Neural cell (in vitro differentiated cells): ENCODE results near the gene IGF2R. TPM values are rescaled to one million over a fixed set of nuclear protein-coding genes. Genes with fewer than 3 reads are reported as not detected.

Experiments used
- H2AFZ ChIP-seq: fragments of 200-600, 300-800 bp; sonication (generic), shearing (Covaris generic); 2 replicates; pipeline ENCODE4 v1.6.0; 2014; ENCODE audit warnings: low read depth, mild to moderate bottlenecking, antibody characterized with exemption, low read length, moderate library complexity
- H3F3A ChIP-seq: fragments of 200-600 bp; shearing (Covaris generic); 2 replicates; pipeline ENCODE4 v1.6.1; 2016; ENCODE audit warnings: mild to moderate bottlenecking, moderate library complexity, mixed read lengths, antibody characterized with exemption, low read length; ENCODE audit not compliant: insufficient read depth, poor library complexity, severe bottlenecking
- H3K27ac ChIP-seq: fragments of 200-600, 300-800 bp; sonication (generic), shearing (Covaris generic); 2 replicates; pipeline ENCODE4 v1.5.1; 2014; ENCODE audit warnings: mild to moderate bottlenecking, low read length, moderate library complexity
- H3K27me3 ChIP-seq: fragments of 300-800, 200-600 bp; sonication (generic), shearing (Covaris generic); 2 replicates; pipeline ENCODE4 v1.6.0; 2014; ENCODE audit warnings: mild to moderate bottlenecking, low read depth, low read length, moderate library complexity; ENCODE audit not compliant: insufficient read depth
- H3K36me3 ChIP-seq: fragments of 300-800, 200-600 bp; sonication (generic), shearing (Covaris generic); 2 replicates; pipeline ENCODE4 v1.5.1; 2014; ENCODE audit warnings: mild to moderate bottlenecking, antibody characterized with exemption, low read length, moderate library complexity; ENCODE audit not compliant: insufficient read depth
- H3K4me2 ChIP-seq: fragments of 300-800, 200-600 bp; sonication (generic), shearing (Covaris generic); 2 replicates; pipeline ENCODE4 v1.6.0; 2014; ENCODE audit warnings: mild to moderate bottlenecking, low read length
- H3K4me3 ChIP-seq: fragments of 300-800, 200-600 bp; sonication (generic), shearing (Covaris generic); 2 replicates; pipeline ENCODE4 v1.5.1; 2014; ENCODE audit warnings: mild to moderate bottlenecking, low read length, moderate library complexity
- H3K79me2 ChIP-seq: fragments of 200-600 bp; shearing (Covaris generic); replicated peaks from 2 replicates; pipeline ENCODE4 v1.6.0; 2014; ENCODE audit warnings: mild to moderate bottlenecking, low read length, moderate library complexity; ENCODE audit not compliant: insufficient read depth
- H3K9ac ChIP-seq: fragments of 300-800, 200-600 bp; sonication (generic), shearing (Covaris generic); 2 replicates; pipeline ENCODE4 v1.6.1; 2016; ENCODE audit warnings: mild to moderate bottlenecking, low read length, mixed read lengths
- H3K9me2 ChIP-seq: fragments of 200-600 bp; shearing (Covaris generic); 2 replicates; pipeline ENCODE4 v1.6.1; 2016; ENCODE audit warnings: mild to moderate bottlenecking, low read length, mixed read lengths; ENCODE audit not compliant: insufficient read depth
- H3K9me3 ChIP-seq: fragments of 200-600, 300-800 bp; sonication (generic), shearing (Covaris generic); 2 replicates; pipeline ENCODE4 v1.6.1; 2016; ENCODE audit warnings: mild to moderate bottlenecking, mixed run types, low read length, moderate library complexity, mixed read lengths
- H4K20me1 ChIP-seq: fragments of 200-600 bp; shearing (Covaris generic); 2 replicates; pipeline ENCODE4 v1.6.1; 2016; ENCODE audit warnings: mild to moderate bottlenecking, mixed run types; ENCODE audit not compliant: insufficient read depth
- CTCF ChIP-seq: fragments of 450-650 bp; IDR thresholded peaks from 2 replicates; pipeline ENCODE4 v1.5.1; 2014; ENCODE audit warnings: antibody characterized with exemption, mild to moderate bottlenecking, moderate library complexity; ENCODE audit not compliant: poor library complexity, severe bottlenecking
- EP300 ChIP-seq: fragments of 450-650 bp; conservative IDR thresholded peaks from 2 replicates; pipeline ENCODE4 v1.6.1; 2014; ENCODE audit warnings: antibody characterized with exemption, mild to moderate bottlenecking, moderate library complexity; ENCODE audit not compliant: poor library complexity, severe bottlenecking
- EZH2 ChIP-seq: fragments of 200-600, 300-800 bp; shearing (Covaris generic), sonication (generic); IDR thresholded peaks from 2 replicates; pipeline ENCODE4 v1.6.1; 2014; ENCODE audit warnings: antibody characterized with exemption, low read length, borderline replicate concordance, mild to moderate bottlenecking; ENCODE audit not compliant: insufficient read depth, poor library complexity, severe bottlenecking
- MXI1 ChIP-seq: fragments of 450-650 bp; conservative IDR thresholded peaks from 2 replicates; pipeline ENCODE4 v1.6.1; 2014; ENCODE audit warnings: antibody characterized with exemption, mild to moderate bottlenecking; ENCODE audit not compliant: poor library complexity, severe bottlenecking
- POLR2AphosphoS5 ChIP-seq: IDR thresholded peaks from 2 replicates; pipeline ENCODE4 v1.6.1; 2012
- RAD21 ChIP-seq: fragments of 450-650 bp; conservative IDR thresholded peaks from 2 replicates; pipeline ENCODE4 v1.6.1; 2014; ENCODE audit warnings: antibody characterized with exemption, mild to moderate bottlenecking, moderate library complexity
- REST ChIP-seq: IDR thresholded peaks from 2 replicates; pipeline ENCODE4 v1.6.1; 2012; ENCODE audit warnings: borderline replicate concordance
- SMC3 ChIP-seq: fragments of 450-650 bp; conservative IDR thresholded peaks from 2 replicates; pipeline ENCODE4 v1.6.1; 2014; ENCODE audit warnings: antibody characterized with exemption, mild to moderate bottlenecking, moderate library complexity; ENCODE audit not compliant: poor library complexity
- polyA plus RNA-seq: library from polyadenylated mRNA; depleted of rRNA; stranded (reverse); fragments of >200 nt; gene quantifications from 2 replicates; pipeline ENCODE4 v1.2.3, GENCODE V29; 2014

Gene IGF2R
- polyA plus RNA-seq, 1 donor from 2014 or later: 15.0 TPM

- H3K9ac ChIP-seq: no peak overlapping the region
- no peaks in the 10 kb centered on the region for H3K79me2 ChIP-seq
- no peak overlapping the region for H3K4me3 ChIP-seq
- TF ChIP-seq REST: no peak
- TF ChIP-seq SMC3: no peak
- TF ChIP-seq RAD21: no peak
- no peak for TF ChIP-seq MXI1
- no peak for TF ChIP-seq CTCF
- no peak for TF ChIP-seq EZH2
- no peaks in the 10 kb centered on the region for H3K36me3 ChIP-seq
- no peaks in the 10 kb centered on the region for H3F3A ChIP-seq
- H3K9me3 ChIP-seq: no peaks in the 10 kb centered on the region
- peaks cover 4% of the 10 kb centered on the region for H3K27me3 ChIP-seq
- H4K20me1 ChIP-seq: no peaks in the 10 kb centered on the region
- H2AFZ ChIP-seq: no peak overlapping the region
- no peaks in the 10 kb centered on the region for H3K9me2 ChIP-seq
- no peak overlapping the region for H3K27ac ChIP-seq
- H3K4me2 ChIP-seq: no peak overlapping the region
Observed at GRCh38 chr6:159964046-159964445, 4.8 kb upstream of the IGF2R start.

GRCh38 chr6:159966339-159966738 lies 2.5 kb upstream of the IGF2R start:
- no peak overlapping the region for H3K9ac ChIP-seq
- H3K27me3 ChIP-seq: peaks cover 4% of the 10 kb centered on the region
- no peak overlapping the region for H3K27ac ChIP-seq
- H3K9me2 ChIP-seq: no peaks in the 10 kb centered on the region
- H3K36me3 ChIP-seq: no peaks in the 10 kb centered on the region
- H2AFZ ChIP-seq: no peak overlapping the region
- no peaks in the 10 kb centered on the region for H3K9me3 ChIP-seq
- H4K20me1 ChIP-seq: no peaks in the 10 kb centered on the region
- no peak overlapping the region for H3K4me3 ChIP-seq
- no peak overlapping the region for H3K4me2 ChIP-seq
- H3F3A ChIP-seq: no peaks in the 10 kb centered on the region
- no peak for TF ChIP-seq MXI1
- no peak for TF ChIP-seq SMC3
- TF ChIP-seq RAD21: no peak
- no peak for TF ChIP-seq EP300
- TF ChIP-seq EZH2: no peak
- no peak for TF ChIP-seq REST
- no peak for TF ChIP-seq POLR2AphosphoS5
- TF ChIP-seq CTCF: no peak
- peaks cover 16% of the 10 kb centered on the region for H3K79me2 ChIP-seq
